SK-N-MC (cell line): ENCODE data around the gene PRSS12.

Source experiments
- EZH2 ChIP-seq: fragments of 200-600 bp; sonication (generic); IDR thresholded peaks from one replicate; pipeline ENCODE4 v1.6.1; 2017; ENCODE audit warnings: antibody characterized with exemption
- FOXP2 ChIP-seq: optimal IDR thresholded peaks from 2 replicates; pipeline ENCODE3; 2011; ENCODE audit warnings: mild to moderate bottlenecking, moderate library complexity; ENCODE audit not compliant: insufficient read depth; ENCODE audit errors: extremely low read length, control extremely low read depth
- POLR2AphosphoS5 ChIP-seq: IDR thresholded peaks from 2 replicates; pipeline ENCODE4 v1.6.1; 2012; ENCODE audit warnings: mild to moderate bottlenecking, low read depth, low read length, borderline replicate concordance

GRCh38 chr4:118285931-118286330, 66.9 kb downstream of the PRSS12 start:
- no peak for TF ChIP-seq POLR2AphosphoS5
- no peak for TF ChIP-seq EZH2
- TF ChIP-seq FOXP2 = no peak
